GM12891 (cell line): ENCODE measurements around the gene ZAP70.

Experiments used
- POLR2A ChIP-seq: IDR thresholded peaks from 2 replicates; pipeline ENCODE4 v1.6.1; 2011; ENCODE audit warnings: low read depth, low read length, control low read depth
- TAF1 ChIP-seq: IDR thresholded peaks from 2 replicates; pipeline ENCODE4 v1.6.1; 2011; ENCODE audit warnings: low read depth, low read length, control low read depth

- no peak for TF ChIP-seq POLR2A
- no peak for TF ChIP-seq TAF1
Measured at GRCh38 chr2:97730245-97730644, 16.9 kb downstream of the ZAP70 start.
